ENCODE data around the gene TMEM131. TPM values are rescaled to one million over a fixed set of nuclear protein-coding genes. Genes with fewer than 3 reads are reported as not detected.

The TMEM131 gene
- total and polyA plus RNA-seq, 7 donors: 4.8 to 37.5 (median 24.3) TPM

DNA sequence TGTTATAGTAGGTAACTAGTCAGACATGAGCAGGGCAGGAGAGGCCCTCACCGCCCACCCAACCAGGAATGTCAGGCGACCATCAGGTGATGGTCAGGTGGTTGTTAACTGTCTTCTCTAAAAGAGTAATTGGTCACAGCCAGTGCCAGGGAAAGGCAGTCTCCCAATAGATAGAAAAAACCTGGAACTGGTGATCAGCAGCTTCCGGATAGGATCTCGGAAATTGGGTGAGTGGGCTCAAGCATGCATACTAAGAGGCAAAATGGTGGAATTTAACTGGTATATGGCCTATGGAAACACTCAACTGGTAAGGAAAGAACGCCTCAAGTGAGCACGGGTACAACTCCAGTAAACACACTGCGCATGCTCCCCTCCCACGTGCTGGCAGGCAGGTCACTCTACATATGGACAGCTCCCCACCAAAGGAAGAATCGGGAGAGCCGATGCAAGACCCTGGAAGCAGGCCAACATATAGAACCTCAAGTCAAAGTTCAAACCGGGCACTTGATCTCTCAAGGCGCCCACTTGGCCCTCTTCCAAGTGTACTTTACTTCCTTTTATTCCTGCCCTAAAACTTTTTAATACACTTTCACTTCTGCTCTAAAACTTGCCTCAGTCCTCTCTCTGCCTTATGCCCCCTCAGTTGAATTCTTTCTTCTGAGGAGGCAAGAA is 43.5 kb upstream of the TMEM131 start:
- no peak overlapping the region for H3K4me3 ChIP-seq
- no peak overlapping the region for H3K27ac ChIP-seq
- no peak for DNase-seq
- WGBS, 2 donors: 41 to 70% methylated on average over 12 of the region's 12 CpGs
- TF ChIP-seq EP300 (IDR thresholded peaks at IDR 0.05): no peak
- no peaks in the 10 kb centered on the region for H3K27me3 ChIP-seq
- H3K9me3 ChIP-seq: no peaks in the 10 kb centered on the region
- H3K4me1 ChIP-seq: peaks cover 0 to 37% (median 22%) of the 10 kb centered on the region in 4 donors
- intact Hi-C loops (cut with DNase I): no loop called here
- H3K36me3 ChIP-seq: no peaks in the 10 kb centered on the region

DNA sequence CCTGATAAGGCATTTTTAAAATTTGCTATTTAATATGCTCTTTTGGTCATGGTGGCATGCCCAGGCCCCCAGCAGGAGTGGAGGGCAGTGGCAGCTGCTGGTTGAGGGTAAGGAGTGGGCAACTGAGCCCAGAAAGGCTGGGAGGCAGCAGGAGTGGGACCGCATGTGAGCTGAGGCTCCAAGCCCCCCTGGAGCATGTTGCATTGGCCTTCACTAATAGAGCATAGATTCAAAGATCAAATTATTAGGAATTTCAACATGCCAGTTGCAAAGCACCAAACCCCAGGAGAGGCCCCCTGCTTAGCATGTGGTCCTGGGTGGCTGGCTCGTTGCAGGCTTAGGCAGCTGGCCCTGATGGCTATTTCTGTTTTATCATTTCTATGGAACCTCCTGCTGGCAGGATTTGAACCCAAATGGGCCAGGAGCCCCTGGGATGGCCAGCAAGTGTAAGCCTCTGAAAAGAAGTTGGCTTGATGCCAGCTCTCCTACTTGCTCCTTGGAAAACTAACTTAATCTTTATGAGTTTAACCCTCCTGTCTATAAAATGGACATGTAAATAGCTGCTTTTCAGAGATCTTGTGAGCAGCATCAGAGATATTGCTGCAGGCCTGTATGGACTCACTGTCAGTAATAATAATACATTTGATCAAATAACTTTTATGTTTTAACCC is 42.1 kb upstream of the TMEM131 start:
- TF ChIP-seq POLR2AphosphoS5 (IDR thresholded peaks at IDR 0.05) (no peak), POLR2A (IDR thresholded peaks at IDR 0.05) (no peak), EP300 (IDR thresholded peaks at IDR 0.05) (no peak)
- TF ChIP-seq, protein P1, sequence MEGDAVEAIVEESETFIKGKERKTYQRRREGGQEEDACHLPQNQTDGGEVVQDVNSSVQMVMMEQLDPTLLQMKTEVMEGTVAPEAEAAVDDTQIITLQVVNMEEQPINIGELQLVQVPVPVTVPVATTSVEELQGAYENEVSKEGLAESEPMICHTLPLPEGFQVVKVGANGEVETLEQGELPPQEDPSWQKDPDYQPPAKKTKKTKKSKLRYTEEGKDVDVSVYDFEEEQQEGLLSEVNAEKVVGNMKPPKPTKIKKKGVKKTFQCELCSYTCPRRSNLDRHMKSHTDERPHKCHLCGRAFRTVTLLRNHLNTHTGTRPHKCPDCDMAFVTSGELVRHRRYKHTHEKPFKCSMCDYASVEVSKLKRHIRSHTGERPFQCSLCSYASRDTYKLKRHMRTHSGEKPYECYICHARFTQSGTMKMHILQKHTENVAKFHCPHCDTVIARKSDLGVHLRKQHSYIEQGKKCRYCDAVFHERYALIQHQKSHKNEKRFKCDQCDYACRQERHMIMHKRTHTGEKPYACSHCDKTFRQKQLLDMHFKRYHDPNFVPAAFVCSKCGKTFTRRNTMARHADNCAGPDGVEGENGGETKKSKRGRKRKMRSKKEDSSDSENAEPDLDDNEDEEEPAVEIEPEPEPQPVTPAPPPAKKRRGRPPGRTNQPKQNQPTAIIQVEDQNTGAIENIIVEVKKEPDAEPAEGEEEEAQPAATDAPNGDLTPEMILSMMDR (IDR thresholded peaks at IDR 0.05): no peak
- no peaks in the 10 kb centered on the region for H3K36me3 ChIP-seq
- no peak overlapping the region for H3K4me3 ChIP-seq
- peaks cover 0 to 37% (median 22%) of the 10 kb centered on the region in 4 donors for H3K4me1 ChIP-seq
- no peaks in the 10 kb centered on the region for H3K9me3 ChIP-seq
- DNase-seq: no peak
- no peak overlapping the region for H3K27ac ChIP-seq
- 83% methylated on average over 2 of the region's 2 CpGs for WGBS, 2 donors
- H3K27me3 ChIP-seq: no peaks in the 10 kb centered on the region
- intact Hi-C loops (cut with DNase I): no loop called here

DNA sequence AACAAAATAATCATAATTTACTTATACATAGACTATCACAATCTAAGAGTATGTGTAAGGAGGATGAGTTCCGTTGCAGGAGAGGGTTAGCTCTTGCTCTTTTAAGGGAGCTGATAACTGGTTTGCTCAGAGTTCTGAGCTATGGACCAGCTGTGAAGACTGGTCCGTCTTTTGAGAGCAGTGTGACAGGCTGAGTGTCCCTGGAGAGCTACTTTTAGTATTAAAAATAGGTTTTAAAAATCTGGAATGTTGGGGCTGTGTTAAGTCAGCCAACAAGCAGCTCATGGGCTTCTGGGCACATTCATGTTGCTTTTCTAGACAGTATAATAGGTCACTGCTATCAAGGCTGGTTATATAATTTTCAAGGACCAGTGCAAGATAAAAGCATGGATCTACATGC is 41.5 kb upstream of the TMEM131 start:
- Histone ChIP-seq H3K9me3 (no peaks in the 10 kb centered on the region), H3K27me3 (no peaks in the 10 kb centered on the region), H3K4me3 (no peak overlapping the region), H3K27ac (no peak overlapping the region), H3K4me1 (peaks cover 0 to 37% (median 22%) of the 10 kb centered on the region in 4 donors), H3K36me3 (no peaks in the 10 kb centered on the region)
- intact Hi-C loops (cut with DNase I): no loop called here
- WGBS, 2 donors: 70 to 82% methylated on average over 2 of the region's 2 CpGs
- TF ChIP-seq POLR2A (IDR thresholded peaks at IDR 0.05): no peak
- no peak for TF ChIP-seq POLR2AphosphoS5 (IDR thresholded peaks at IDR 0.05)
- TF ChIP-seq, protein P1 (IDR thresholded peaks at IDR 0.05): no peak
- TF ChIP-seq EP300 (IDR thresholded peaks at IDR 0.05): no peak
- no peak for DNase-seq

DNA sequence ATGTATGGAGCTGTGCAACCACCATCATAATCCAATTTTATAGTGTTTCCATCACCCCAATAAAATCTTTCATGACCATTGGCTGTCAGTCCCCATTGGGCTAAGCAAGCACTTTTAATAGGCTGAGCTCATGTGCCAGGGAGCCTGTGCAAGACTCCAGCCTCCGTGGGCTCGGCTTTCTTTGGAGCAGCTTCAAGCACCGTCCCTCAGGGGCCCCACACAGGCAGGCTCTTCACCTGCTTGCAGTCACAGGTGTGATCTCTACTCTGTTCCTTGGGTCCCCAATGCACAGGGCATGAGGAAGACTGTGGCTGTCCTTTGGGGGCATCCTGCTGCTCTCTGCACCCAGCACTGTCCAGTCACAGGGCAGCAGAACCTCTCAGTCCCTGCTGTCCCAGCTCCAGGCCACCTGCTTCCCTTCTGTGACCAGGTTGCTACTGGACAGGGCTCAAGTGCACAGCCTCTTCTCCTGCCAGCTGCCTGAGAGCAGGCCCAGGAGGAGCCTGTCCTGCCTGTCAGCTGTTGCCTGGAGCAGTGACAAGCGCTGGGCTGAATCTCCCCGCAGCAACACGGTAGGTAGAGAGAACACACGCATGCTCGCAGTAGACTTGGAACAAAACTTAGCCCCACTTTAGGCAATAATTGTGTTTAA is 40.7 kb upstream of the TMEM131 start:
- Histone ChIP-seq H3K4me1 (peaks cover 0 to 37% (median 22%) of the 10 kb centered on the region in 4 donors), H3K27ac (no peak overlapping the region), H3K9me3 (no peaks in the 10 kb centered on the region), H3K27me3 (no peaks in the 10 kb centered on the region), H3K4me3 (no peak overlapping the region), H3K36me3 (no peaks in the 10 kb centered on the region)
- DNase-seq: no peak
- intact Hi-C loops (cut with DNase I): no loop called here
- TF ChIP-seq POLR2A (IDR thresholded peaks at IDR 0.05) (no peak), POLR2AphosphoS5 (IDR thresholded peaks at IDR 0.05) (no peak), EP300 (IDR thresholded peaks at IDR 0.05) (no peak)
- TF ChIP-seq, protein P1 (IDR thresholded peaks at IDR 0.05): no peak
- WGBS, 2 donors: 23 to 57% methylated on average over 8 of the region's 8 CpGs

DNA sequence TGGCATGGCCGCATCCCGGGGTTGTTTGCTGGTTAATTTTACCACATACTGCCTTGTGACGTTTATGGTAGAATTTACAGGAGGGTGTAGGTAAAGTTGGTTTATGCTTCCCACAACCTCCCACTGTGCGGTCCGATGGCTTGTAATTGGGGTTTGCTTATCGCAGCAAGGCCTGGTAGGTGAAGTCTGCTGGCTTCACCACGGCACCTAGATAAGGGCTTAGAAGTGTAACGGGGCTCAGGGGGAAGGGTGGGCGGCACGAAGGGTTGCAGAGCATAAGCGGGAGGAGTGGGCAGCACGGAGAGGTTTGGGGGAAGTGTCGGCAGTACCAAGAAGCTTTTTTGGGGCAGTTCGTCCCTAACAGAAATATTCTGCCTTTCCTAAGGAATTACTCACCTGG is 39.0 kb upstream of the TMEM131 start:
- Histone ChIP-seq H3K4me3 (no peak overlapping the region), H3K27ac (no peak overlapping the region), H3K27me3 (no peaks in the 10 kb centered on the region), H3K9me3 (no peaks in the 10 kb centered on the region), H3K36me3 (no peaks in the 10 kb centered on the region), H3K4me1 (peaks cover 0 to 26% (median 20%) of the 10 kb centered on the region in 4 donors)
- TF ChIP-seq POLR2A (IDR thresholded peaks at IDR 0.05) (no peak), EP300 (IDR thresholded peaks at IDR 0.05) (no peak), POLR2AphosphoS5 (IDR thresholded peaks at IDR 0.05) (no peak)
- TF ChIP-seq, protein P1 (IDR thresholded peaks at IDR 0.05): no peak
- DNase-seq: no peak
- intact Hi-C loops (cut with DNase I): no loop called here
- WGBS, 2 donors: 83 to 89% methylated on average over 14 of the region's 14 CpGs

Measured in sigmoid colon (tissue), 7 donors.